Upper lobe of left lung (tissue), 4 donors: ENCODE data around the gene EEF1AKMT4.

ENCODE experiments used
- EP300 ChIP-seq, 4 donors: sonication (generic); formaldehyde crosslinking; IDR thresholded peaks; one replicate each; pipeline ENCODE4 v1.5.1; 2017; ENCODE audit warnings: antibody characterized with exemption in 4 of 4, control low read depth in 2 of 4
- POLR2A ChIP-seq, 4 donors: fragments of 450-650 bp; IDR thresholded peaks; one replicate each; pipeline ENCODE4 v1.5.1; 2016 to 2017; ENCODE audit warnings: antibody characterized with exemption in 4 of 4, mild to moderate bottlenecking in 2 of 4
- POLR2AphosphoS5 ChIP-seq, 2 donors: sonication (generic); formaldehyde crosslinking; IDR thresholded peaks; one replicate each; pipeline ENCODE4 v1.5.1; 2017; ENCODE audit warnings: antibody characterized with exemption in 2 of 2
- TF ChIP-seq, protein P1 (sequence below), 6 experiments: fragments of 450-650 bp in 4 of 6; fragments of 200-600 bp in 2 of 6; sonication (generic) in 2 of 6; IDR thresholded peaks; one replicate each; pipeline ENCODE4 v1.5.1; 2016 to 2019; ENCODE audit warnings: antibody characterized with exemption in 6 of 6

DNA sequence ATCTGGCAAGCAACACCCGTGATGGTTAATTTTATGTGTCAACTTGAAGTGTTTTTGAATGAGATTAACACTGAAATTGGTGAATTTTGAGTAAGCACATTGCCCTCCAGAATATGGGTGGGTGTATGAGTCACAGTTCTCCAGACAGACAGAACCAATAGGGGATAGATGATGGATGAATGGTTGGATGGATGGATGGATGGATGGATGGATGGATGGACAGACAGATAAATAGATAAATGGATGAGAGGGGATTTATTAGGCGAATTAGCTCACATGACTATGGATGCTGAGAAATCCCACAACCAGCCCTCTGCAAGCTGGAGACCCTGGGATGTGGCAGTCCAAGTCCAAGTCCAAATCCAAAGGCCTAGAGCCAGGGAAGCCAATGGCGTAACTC, 25.5 kb upstream of the EEF1AKMT4 start:
- TF ChIP-seq POLR2AphosphoS5 (IDR thresholded peaks at IDR 0.05) (no peak), EP300 (IDR thresholded peaks at IDR 0.05) (no peak), POLR2A (IDR thresholded peaks at IDR 0.05) (no peak)
- TF ChIP-seq, protein P1, sequence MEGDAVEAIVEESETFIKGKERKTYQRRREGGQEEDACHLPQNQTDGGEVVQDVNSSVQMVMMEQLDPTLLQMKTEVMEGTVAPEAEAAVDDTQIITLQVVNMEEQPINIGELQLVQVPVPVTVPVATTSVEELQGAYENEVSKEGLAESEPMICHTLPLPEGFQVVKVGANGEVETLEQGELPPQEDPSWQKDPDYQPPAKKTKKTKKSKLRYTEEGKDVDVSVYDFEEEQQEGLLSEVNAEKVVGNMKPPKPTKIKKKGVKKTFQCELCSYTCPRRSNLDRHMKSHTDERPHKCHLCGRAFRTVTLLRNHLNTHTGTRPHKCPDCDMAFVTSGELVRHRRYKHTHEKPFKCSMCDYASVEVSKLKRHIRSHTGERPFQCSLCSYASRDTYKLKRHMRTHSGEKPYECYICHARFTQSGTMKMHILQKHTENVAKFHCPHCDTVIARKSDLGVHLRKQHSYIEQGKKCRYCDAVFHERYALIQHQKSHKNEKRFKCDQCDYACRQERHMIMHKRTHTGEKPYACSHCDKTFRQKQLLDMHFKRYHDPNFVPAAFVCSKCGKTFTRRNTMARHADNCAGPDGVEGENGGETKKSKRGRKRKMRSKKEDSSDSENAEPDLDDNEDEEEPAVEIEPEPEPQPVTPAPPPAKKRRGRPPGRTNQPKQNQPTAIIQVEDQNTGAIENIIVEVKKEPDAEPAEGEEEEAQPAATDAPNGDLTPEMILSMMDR (IDR thresholded peaks at IDR 0.05), result no peak
